ENCODE data around the gene OLFML2B.

The OLFML2B gene

DNA sequence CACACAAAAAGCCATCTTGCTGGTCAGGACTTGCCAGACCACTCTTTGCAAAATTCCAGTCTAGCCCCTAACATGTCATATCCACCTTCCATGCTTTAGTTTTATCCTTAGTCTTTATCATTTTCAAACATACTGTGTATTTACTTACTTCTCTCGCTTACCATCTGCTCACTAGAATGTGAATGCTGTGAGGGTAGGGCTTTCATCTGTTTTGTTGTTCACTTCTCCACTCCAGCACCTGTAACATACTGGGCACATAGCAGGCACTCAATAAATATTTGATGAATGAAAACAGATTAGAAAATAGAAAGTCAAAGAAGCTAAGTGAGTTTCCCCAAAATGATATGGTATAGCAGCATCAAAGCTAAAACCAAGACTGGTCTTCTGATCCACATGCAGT lies 79.9 kb downstream of the OLFML2B start:
- no peak for DNase-seq

DNA sequence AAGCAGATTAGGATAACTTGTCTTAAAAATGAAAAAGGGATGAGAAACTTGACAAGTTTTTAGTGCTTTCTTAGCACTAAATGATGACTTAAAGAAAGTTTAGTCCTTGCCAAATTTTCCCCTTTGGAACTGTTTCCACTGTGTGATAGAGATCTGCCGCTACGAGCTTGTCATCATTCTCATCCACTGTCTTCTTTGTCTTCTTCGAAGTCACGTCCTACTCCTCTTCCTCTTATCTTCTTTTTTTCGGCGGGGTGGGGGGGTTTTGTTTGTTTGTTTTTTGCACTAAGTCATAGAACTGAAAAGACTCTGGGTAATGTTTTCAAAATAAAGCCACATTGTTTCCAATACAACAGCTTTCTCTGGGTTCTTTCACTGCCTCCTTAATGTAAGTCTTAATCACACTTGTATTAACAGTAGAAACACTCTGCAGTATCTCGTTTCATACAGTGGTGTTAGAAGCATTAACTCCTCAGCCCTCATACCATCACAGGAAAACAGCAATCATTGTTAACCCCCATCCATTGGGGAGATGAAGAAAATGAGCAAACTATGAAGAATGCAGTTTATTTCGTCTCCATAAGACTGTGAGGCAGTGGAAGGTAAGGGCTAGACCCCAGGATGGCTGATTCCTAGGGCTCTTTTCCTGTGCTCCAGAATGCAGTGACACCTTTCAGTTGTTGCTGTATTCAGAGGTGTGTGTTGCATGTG lies 81.8 kb downstream of the OLFML2B start:
- peak; percentile 52 for DNase-seq

DNA sequence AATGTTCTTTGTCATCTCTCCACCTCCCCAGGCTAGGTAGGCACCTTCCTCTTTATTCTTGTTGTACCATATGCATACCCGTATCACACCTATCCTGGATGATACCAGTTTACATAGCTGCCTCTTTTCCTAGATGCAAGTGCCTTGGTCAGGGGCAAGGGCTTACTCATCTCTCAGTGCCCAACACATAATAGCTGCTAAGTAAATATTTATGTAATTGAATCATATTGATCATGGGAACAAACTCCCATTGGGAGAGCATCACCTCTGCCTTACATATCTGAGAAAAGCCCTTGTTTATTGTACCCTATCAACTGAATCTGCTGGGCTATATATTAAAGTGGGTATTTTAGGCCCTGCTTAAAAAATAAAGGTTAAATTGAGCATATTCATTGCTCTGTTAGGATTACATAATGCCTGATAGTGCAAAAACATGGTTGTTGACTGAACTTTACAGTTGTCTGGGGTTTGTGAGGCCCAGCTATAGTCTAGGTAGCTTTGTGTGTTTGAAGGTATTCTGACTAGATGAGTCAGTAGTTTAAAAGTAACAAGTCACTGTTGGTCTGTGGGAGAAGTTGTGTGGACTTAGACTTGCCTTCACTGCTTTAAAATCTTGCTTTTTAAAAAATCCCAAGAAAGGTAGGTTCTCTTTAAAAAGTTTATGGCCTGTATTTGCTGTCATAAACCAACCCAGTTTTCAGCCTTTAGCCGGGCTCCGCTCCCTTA lies 82.6 kb downstream of the OLFML2B start:
- DNase-seq = no peak

DNA sequence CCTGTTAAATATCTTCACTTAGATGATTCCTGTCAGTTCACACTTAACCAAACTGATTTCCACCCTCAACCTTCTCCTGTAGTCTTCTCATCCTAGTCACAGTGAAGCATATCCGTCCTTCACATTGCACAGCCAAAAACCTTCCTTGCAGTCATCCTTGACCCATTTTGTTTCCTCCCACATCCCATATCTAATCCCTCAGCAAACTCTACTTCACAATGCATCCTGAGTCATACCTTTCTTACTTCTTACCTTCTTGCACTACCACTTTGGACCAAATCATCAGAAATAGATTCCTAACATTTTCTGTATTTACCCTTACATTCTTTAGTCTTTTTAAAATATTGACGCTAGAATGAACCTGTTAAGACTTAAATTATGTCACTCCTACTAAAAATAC lies 86.9 kb downstream of the OLFML2B start:
- no peak for DNase-seq

DNA sequence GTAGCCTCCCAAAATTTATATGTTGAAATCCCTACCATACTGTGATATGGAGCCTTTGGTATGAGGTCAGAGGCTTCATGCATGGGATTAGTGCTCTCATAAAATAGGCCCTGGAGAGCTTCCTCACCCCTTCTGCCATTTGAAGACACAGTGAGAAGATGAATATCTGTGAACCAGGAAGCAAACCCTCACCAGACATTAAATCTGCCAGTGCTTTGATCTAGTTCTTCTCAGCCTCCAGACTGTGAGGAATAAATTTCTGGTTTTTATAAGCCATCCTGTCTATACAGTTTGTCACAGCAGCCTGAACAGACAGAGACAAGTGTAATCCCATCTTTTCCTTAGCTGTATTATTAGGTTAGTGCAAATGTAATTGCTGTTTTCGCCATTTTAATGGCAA lies 88.4 kb downstream of the OLFML2B start:
- no peak for DNase-seq

DNA sequence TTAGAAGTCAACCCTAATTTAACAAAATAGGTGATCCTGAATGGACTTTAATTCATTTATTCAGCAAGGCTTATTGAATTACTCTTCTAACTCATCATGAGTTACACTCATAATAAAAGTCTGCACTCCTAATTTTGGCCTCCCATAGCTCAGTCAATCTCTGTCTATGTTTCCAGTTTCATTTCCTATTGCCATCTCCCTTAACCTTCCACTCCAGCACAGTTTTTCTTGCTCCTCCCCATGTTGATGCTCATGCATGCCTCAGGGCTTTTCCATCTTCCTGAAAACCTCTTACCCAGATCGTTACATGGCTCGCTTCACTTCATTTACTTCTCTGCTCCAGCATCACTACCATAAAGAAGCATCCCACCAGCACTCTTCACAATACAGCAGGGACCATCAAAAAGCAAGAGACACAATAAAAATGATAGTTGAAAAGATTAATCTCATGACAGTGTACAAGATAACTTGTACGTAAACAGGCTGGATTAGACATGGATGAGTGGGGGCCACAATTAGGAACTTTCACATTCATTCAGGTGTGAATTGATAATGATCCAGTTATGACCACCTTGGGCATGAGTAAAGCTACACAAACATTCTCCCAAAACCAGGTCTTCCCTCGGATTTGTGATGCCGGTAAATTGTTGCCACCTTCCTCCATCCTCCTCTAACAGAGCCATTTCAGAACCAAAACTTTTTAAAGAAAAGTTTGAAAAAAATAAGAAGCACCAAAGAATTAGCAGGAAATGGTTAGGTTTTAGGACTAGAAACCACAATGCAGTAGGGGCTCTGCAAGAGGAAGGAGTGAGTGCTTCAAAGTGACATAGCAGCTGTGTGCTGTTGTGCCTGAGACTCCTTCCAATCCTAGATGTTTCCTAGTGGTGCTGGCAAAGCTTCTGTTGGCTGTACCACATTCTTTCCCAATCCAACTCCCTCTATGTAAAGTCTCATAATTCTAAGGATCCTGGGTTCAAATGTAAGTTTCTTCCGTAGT lies 89.8 kb downstream of the OLFML2B start:
- DNase-seq = no peak

Data from fibroblast of skin of right quadriceps (primary cell).